ENCODE results near the gene SCUBE1.

Gene SCUBE1

DNA sequence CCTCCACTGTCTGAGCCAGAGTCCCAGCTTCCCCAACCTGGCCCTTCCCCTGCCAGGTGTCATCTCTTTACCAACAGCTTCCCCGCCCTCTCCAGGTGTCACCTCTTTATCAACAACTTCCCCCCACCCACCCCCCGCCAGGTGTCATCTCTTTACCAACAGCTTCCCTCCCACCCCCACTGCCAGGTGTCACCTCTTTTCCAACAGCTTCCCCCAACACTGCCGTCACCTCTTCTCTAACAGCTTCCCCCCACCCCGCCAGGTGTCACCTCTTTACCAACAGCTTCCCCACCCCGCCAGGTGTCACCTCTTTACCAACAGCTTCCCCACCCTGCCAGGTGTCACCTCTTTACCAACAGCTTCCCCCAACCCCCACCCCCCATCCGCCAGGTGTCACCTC is 126.4 kb downstream of the SCUBE1 start:
- DNase-seq (ENCODE audit: low read depth in 2 of 2): no peak

DNA sequence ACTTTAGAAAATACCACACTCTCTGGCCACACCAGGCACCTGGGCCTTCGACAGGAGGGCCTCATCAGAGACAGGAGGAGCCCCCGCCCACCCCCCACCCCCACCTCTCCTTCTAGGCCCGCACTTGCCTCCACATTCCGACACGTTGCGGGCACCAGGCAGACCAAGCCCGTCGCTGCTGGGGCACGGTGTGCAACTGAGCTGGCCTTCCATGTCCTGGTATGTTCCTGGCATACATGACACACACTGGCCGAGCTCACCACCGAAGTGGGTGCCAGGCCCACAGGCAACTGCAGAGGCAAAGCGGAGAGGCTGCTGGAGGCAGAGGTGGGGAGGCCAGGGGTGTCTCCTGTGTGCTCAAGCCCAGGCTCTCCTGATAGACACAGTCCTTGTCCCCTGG is 129.2 kb downstream of the SCUBE1 start:
- no peak for DNase-seq (ENCODE audit: low read depth in 2 of 2)

DNA sequence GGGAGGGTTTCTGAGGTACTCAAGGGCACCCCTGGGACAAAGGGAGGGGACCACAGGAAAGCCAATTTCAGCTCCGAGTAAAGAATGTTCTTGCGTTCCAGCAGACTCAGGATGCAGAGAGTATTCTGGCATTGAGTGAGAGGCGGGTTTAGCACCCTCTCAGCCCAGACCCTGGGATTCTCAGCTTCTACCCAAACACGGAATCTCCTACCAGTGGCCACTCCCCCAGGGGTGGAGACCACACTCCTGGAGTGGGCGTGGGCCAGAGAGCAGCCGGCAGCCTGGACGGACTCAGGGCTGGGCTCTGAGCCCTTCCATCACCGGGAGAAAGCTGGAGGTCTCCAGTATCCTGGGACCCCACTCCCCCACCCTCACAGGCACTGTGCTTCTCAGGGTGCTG is 130.1 kb downstream of the SCUBE1 start:
- DNase-seq (ENCODE audit: low read depth in 2 of 2): no peak

DNA sequence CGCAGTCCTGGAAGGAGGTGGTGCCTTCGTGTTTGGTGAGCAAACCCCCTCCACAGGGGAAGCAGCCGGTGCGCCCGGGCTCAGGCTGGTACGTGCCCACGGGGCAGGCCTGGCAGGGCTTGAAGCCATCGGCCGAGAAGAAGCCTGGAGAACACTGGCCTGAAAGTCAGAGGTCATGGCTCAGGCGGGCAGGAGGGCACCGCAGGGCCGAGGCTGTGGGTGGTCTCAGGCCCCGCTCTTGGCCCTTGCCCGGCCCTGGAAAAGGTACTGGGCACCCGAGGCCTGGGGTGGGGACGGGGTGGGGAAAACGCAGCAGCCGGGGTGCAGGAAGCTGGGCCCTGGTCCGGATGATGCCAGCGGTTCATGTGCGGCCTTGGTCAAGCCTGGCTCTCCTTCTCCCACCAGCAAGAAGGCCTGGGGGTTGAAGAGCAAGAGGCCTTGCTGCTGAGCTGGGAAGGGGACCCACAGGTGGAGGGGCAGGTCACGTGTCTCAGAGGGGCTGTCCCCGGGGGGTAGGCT is 130.7 kb downstream of the SCUBE1 start:
- no peak for DNase-seq (ENCODE audit: low read depth in 2 of 2)

DNA sequence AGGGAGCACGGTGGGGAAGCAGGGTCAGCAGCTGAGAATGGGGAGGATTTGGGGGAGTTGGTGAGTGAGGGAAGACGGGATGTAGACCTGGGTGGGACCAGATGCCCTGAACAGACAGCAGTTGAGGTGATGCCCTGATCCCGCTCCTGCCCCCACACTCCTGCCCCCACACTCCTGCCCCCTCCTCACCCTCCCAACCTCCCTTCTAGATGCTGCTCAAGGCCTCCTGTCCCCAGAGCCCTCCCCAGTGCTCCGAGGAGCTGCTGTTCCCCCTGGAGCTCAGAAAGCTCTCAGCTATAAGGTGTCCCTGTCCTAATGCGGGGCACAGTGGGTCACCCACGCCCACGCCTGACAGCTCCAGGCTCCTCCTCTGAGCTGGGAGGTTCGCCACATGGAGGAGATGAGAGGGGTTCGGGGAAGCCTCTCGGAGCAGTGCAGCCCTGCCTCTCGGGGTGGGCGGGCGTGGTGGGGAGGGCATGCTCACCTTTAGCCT is 131.2 kb downstream of the SCUBE1 start:
- no peak for DNase-seq (ENCODE audit: low read depth in 2 of 2)

DNA sequence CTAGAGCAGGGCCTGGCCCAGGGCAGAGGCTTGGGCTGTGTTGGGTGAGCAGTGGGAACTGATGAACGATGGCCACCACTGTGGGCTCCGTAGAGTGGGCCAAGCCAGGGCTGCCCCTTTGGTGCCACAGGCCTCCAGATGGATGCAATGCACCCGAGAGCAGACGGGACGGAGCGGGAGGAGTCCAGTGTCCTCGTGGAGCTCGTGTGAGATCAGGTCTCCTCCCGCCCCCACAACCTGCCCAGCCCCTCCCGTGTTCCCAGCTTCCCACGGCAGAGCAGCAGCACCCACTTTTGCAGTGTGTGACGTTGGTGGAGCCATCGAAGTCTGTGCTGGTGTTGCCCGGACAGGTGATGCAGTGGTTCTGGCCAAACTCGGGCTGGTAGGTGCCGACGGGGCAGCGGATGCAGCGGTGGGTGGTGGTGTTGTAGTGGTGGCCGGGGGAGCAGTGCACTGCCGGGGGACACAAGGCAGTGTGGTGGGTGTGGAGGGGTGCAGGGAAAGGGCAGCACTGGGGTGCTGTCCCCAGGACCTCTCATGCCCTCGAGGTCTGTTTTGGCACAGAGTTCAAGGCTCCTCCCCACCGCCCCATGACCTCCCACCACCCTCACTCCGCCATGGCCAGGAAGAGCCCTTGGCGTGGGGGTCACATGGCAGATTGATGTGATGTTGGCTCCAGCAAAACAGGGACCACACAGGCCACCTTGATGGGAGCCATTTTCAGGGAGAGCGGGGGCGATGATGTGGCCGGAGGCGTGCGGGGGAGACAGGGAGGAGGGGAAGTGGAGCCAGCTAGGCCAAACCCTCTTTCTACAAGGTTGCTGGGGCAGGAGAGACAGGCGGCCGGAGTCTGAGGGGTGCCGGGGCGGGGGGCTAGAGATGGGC is 132.3 kb downstream of the SCUBE1 start:
- no peak for DNase-seq (ENCODE audit: low read depth in 2 of 2)

DNA sequence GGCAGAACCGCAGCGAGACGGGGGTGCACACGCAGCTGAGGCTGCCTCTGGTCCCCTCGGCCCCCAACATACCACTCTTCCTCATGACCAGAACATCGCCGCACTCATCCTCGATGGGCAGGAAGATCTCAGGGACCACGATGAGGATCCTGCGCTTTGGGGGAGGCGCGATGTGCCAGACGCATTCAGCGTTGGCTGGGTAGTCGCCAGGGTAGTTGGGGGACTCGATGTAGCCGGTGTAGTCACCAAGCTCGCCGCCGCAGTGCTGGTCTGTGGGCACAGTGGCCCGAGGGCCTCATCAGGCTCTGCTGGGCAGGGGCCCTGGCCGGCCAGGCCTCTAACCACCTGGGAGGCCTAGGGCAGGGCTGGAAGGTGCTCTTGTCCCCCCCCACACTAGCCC is 133.2 kb downstream of the SCUBE1 start:
- DNase-seq (ENCODE audit: low read depth in 2 of 2): no peak

DNA sequence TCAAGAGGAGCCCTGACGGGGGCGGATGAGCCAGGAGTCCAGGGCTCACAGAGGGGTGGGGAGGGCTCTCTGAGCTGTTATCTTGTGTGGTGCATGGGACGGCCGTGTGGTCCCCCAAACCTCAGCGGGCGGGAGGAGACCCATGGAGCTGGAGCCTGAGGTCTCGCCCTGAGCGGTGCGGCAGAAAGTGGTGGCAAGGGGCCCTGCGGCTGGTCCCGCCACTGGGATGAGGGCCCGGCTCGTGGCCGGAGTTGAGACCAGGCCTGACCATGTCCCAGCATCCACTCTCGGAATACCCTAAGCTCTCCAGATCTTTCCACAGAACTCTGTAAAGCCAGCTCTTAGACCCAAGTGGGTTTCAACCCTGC is 133.7 kb downstream of the SCUBE1 start:
- DNase-seq (ENCODE audit: low read depth in 2 of 2): no peak

DNA sequence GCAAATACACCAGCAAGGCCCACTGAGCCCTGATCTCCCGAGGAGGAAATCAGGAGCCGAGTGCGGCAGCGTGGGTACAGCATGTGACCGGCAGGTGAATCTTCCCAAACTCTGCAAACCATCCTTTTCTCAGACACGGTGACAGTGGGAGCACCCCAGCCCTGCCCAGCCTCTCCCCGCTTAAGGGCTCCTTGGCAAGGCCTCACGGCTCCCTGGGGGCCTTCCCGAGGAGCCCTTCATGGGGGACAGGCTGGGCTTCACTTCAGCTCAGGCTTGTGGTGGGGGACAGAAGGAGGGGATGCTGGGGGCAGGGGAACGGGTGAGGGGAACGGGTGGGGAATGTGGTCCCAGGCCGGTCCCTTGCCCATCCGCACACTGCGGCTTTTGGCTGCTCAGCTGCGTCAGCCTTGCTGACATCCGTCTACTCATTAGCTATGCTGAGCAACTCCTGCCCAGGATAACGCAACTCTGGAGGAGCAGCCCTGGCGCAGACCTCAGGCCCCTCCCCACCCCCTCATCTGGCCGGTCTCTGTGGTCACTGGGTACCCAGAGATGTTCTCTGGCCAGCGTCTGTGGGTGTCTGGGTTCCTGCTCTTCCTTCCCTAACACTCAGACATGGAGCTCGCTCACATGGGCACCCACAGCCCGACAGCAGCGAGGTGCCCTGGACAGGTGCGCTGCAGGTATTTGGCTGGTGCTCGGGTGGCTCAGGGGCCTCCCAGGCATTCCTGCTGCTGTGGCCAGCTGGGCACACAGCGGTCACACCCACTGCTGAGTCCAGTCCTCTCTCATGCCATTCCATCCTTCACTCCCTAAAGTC is 134.3 kb downstream of the SCUBE1 start:
- DNase-seq (ENCODE audit: low read depth in 2 of 2): no peak

DNA sequence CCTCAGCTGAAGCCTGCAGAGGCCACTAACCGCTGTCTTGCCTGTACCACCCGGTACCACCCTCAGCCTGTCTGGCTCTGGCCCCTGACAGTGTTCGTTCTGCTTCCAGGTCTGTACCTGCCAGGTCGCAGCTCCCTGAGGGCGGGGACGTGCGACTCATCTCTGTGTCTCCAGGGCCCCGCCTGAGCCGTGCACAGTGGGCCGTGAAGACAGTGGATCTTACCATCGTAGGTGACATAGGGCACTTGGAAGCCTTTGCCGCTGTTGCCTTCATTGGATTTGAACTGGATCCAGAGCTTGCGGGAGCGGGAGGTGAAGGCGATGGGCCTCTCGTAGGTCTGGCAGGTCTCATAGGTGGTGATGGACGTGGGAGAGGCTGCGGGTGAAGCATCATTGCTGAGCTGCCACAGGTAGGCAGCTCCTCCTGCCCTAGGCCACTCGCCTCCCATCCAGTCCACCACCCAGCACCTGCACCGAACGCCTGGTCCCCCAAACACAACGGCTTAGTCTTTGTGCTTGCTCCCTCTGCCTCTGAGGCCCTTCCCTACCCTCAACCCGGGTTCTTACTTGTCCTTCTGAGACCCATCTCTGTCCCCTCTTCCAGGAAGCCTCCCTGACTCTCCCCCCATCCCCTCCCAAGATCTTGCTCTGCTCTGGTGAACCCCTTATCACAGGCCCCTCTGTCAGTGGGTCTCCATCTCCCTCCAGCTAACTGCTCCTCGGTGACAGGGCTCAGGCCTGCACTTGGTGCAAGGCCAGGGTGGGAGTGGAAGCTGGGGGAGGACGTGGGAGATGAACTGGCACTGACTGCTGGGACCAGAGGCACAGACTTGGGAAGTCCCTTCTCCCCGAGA is 135.1 kb downstream of the SCUBE1 start:
- DNase-seq (ENCODE audit: low read depth in 2 of 2): no peak

DNA sequence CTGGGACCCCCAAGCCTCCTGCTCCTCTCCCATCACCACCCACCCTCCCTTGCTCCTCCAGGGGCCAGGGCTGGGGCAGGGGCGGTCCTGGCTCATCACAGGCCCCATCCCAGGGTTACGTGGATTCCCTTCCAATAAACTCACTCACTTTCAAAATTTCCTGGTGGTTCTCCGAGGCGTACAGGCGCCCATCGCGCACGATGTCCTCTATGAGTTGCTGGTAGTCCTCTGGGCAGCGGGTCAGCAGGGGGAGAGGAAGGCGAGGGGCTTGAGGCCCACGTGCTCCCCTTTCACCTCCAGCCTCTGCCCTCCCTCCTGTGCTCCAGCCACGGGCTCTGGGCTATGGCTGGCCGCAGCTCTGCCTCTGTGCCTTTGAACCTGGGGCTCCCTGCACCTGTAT is 135.8 kb downstream of the SCUBE1 start:
- no peak for DNase-seq (ENCODE audit: low read depth in 2 of 2)

DNA sequence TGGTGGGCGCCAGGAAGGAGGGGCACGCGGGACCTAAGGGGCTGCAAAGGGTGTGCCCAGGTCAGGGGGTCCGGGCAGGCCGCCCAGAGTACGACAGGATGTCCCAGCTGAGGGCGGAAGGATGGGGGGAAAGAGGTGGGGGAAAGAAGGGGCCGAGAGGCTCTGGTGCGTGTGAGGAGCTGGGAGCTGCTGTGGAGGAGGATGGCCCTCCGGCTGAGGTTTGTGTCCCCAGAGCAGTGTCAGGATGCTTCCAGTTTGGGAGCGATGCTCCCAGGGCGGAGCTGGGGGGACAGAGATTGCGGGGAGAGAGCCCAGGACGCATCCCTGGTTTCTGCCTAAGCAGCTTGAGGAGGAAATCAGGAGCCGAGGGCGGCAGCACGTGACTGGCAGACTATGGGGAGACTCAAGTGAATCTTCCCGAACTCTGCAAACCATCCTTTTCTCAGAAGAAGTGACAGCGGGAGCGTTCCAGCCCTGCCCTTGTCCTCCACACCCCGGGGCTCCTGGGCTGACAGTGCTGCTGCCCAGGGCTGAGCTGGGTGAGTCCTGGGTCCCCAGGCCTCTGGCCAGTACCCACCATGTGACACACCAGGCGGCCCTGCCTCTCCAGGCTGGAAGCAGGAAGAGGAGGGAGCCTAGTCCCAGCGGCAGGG is 136.5 kb downstream of the SCUBE1 start:
- no peak for DNase-seq (ENCODE audit: low read depth in 2 of 2)

DNA sequence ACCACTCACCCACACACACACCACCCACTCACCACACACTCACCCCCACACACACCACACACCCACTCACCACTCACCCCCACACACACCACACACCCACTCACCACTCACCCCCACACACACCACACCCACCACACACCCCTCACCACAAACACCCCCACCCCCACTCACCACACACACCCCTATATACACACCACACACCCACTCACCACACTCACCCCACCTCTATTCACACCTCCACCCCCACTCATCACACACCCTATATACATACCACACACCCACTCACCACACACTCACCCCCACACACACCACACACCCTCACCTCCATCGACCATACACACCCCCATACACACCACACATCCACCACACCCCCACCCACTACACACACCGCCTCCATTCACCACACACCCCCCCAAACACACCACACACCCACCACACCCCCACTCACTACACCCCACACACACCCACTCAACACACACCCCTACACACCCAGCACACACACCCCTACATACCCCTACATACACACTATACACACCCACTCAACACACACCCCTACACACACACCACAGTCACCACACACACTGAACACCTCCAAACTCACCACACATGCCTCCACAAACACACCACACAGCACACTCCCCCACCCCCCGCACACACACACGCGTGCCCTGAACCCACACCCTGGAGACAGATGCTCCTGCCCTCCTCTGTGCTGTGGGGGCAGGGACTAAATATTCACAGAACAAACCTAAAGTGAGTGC is 137.2 kb downstream of the SCUBE1 start:
- no peak for DNase-seq (ENCODE audit: low read depth in 2 of 2)

DNA sequence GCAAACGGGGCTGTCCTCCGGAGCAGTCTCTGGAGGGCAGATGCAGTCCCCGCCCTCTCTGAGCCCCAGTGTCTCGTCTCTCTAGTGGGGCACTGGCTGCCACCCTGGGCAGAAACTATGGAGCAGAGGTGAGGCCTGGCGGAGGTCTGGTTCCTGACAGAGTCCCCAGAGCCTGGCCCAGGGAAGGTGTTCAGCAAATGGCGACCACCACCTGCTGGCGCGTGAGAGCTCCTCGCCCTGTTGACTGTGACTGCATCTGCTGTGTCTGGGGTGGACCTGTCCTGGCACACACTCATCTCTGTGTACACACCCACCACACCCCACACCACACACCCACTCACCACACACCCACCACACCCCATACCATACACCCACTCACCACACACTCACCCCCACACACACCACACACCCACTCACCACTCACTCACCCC is 137.9 kb downstream of the SCUBE1 start:
- DNase-seq (ENCODE audit: low read depth in 2 of 2): no peak

DNA sequence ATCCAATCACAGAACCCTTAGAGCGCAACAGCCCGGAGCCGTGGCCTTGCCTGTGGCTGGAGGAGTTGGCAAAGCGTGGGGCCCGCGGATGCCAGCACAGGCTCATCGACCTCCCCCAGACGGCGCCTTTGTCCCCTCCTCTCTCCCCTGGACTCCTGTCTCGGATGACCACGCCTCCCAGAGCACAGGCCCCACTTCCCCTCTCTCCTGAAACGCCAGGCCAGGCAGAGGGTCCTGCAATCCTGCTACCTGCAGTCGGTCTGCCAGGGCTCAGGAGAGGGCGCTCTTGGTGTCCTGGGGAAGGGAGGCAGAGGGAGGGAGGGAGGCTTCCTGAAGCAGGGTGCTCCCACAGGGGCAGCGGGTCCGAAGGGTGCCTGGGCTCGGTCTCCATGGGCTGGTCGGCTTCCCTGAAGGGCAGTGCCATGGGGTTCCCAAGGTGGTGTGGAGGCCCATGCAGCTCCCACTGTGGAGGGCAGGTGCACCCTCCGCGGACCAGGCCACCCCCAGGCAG is 139.6 kb downstream of the SCUBE1 start:
- DNase-seq (ENCODE audit: low read depth in 2 of 2): no peak

DNA sequence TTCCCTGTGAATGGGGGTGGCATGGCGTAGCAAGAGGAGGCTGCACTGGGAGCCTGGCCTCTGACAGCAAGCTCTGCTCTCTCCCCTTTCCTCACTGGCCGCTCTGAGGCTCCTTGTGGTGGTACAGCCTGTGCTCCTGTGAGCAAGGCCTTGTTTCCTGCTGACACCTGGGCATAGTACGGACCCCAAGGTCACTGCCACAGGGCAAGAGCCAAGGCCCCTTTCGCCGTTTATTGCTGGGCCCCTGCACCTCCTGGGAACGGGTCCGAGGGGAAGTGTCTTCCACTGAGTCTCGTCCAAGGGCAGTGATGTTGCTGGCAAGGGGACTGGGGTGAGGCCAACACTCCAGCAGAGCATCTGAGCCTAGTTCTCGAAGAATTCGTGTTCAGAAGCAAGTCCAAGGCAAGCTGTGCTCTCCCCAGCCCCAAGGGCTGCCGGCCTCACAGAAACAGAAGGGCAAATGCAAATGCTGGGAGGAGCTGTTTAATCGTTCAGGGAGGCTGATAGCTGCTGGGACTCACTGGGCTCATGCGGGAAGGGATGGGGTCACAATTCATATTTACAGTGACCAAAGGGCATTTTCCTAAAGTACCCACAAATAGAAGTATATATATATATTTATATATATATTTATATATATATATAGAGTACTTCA is 140.3 kb downstream of the SCUBE1 start:
- DNase-seq (ENCODE audit: low read depth in 2 of 2): no peak

DNA sequence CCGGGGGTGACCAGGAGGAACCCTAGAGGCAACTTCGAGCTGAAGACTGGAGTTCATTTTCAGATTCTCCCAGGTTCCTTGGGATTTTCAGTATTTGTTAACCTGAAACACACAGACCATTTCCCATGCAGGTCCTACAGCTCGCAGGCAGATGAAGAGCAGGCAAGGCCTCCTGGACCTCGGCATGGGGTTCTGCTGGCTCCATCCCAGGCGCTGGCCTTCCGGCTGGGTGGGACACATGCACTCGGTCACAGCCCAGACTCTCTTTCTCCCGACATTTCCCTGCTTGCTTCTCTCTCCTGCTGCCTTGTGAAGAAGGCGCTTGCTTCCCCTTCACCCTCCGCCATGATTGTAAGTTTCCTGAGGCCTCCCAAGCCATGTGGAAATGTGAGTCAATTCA is 140.8 kb downstream of the SCUBE1 start:
- no peak for DNase-seq (ENCODE audit: low read depth in 2 of 2)

DNA sequence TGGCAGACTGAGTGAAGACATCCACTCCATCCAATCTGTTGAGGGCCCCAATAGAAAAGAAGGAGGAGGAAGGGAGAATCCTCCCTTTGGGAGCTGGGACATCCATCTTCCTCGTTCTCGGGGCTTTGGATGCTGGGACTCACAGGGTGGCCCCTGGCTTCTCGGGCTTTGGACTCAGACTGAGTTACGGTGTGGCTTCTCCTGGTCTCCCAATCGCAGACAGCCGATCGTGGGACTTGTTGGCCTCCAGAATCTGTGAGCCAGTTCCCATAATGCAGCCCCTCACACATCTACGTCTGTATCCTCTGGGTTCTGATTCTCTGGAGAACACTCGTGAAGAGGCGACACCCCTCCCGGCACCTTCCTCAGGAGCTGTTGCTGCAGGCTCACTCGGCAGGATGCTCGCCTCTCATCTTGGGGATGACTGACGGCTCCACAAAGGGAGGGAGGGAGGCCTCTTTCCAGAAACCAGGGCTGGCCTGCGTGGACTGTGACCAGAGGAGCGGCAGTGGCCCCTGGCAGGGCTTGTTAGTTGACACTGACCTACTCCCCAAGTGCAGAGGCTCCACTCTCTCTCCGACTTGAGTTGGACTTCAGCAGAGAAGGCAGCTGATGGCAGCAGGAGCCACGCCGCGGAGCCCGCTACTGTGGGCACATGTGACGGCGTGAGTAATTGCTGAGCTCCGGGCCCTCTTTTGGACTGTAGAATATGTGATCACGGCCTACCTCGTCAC is 141.5 kb downstream of the SCUBE1 start:
- DNase-seq (ENCODE audit: low read depth in 2 of 2): no peak

DNA sequence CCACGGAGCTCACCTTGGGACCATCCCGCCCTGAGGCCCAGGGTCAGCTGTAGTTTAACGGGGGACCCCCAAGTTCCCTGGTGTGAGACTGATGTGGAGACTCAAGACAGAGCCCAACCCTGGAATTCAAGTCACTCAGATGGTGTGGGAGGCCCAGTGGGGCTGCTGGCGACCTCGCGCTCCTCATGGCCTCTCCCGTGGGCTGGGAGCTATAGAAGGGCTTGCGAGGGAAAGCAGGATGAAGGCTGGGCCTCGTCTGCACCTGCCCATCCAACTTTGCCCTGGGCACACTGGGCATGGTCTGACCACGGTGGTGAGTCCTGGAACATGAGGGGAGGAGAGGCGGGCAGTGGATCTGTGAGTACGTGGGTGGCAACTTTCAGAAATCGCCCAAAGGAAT is 142.6 kb downstream of the SCUBE1 start:
- no peak for DNase-seq (ENCODE audit: low read depth in 2 of 2)

Data from stimulated activated CD8-positive, alpha-beta memory T cell treated with anti-CD3 and anti-CD28 coated beads, Interleukin-15, amount 100 ng/mL, for 48 hours (primary cell).